IMR-90 (cell line): ENCODE data around the gene SSBP3. TPM values are rescaled to one million over a fixed set of nuclear protein-coding genes. Genes with fewer than 3 reads are reported as not detected.

ENCODE experiments used
- ATAC-seq: fragments of 200-7000 bp; cut with Tn5 transposase; 2 replicates; pipeline ENCODE4 v1.9.1; 2020; ENCODE audit warnings: low read depth, mild to moderate bottlenecking, moderate library complexity
- BruUV-seq: library from RNA; stranded (reverse); fragments of 400-500 nt; replicated peaks from 2 replicates; lab custom pipeline; 2021; lab: Mats Ljungman, UMichigan
- CTCF ChIA-PET: fragments of 300-600 bp; formaldehyde crosslinking; extraction: SDS; loops from one replicate; lab custom pipeline; 2021; ENCODE audit warnings: antibody characterized with exemption; lab: Yijun Ruan, JAX
- POLR2A ChIA-PET: fragments of 300-600 bp; sonication (Branson Sonifier 250); formaldehyde crosslinking; loops from one replicate; lab custom pipeline; 2022; ENCODE audit warnings: antibody characterized with exemption; ENCODE audit not compliant: unreplicated experiment; lab: Charles Lee
- DNase-seq: peaks from one replicate; pipeline ENCODE4 v3.0.0; 2013
- H2AFZ ChIP-seq: replicated peaks from 2 replicates; pipeline ENCODE3; 2013; ENCODE audit warnings: low read length, mild to moderate bottlenecking; ENCODE audit not compliant: poor library complexity
- H2AK5ac ChIP-seq: 2 replicates; pipeline ENCODE4 v1.6.1; 2013; ENCODE audit warnings: low read depth, low read length, inconsistent platforms
- H2AK9ac ChIP-seq: replicated peaks from 2 replicates; pipeline ENCODE3; 2013; ENCODE audit warnings: mild to moderate bottlenecking, low read depth, low read length, moderate library complexity; ENCODE audit not compliant: poor library complexity
- H2BK120ac ChIP-seq: 2 replicates; pipeline ENCODE4 v1.6.1; 2013; ENCODE audit warnings: low read depth, low read length, inconsistent platforms
- H2BK15ac ChIP-seq: 3 replicates; pipeline ENCODE4 v1.6.1; 2013; ENCODE audit warnings: low read depth, low read length, inconsistent platforms
- H2BK20ac ChIP-seq: 2 replicates; pipeline ENCODE4 v1.6.1; 2013; ENCODE audit warnings: low read depth, mild to moderate bottlenecking, inconsistent platforms, low read length, moderate library complexity
- H2BK5ac ChIP-seq: 2 replicates; pipeline ENCODE4 v1.6.1; 2013; ENCODE audit warnings: mild to moderate bottlenecking, low read depth, low read length, inconsistent platforms; ENCODE audit not compliant: poor library complexity, severe bottlenecking
- H3K14ac ChIP-seq: replicated peaks from 2 replicates; pipeline ENCODE4 v1.6.1; 2013; ENCODE audit warnings: low read depth, low read length, inconsistent platforms
- H3K18ac ChIP-seq: 2 replicates; pipeline ENCODE4 v1.6.1; 2013; ENCODE audit warnings: low read depth, low read length, control low read depth
- H3K23ac ChIP-seq: 2 replicates; pipeline ENCODE4 v1.6.1; 2013; ENCODE audit warnings: low read depth, low read length, inconsistent platforms
- H3K27ac ChIP-seq: 2 replicates; pipeline ENCODE4 v1.5.1; 2013; ENCODE audit warnings: mild to moderate bottlenecking, control low read depth, low read length; ENCODE audit not compliant: insufficient read depth
- H3K27me3 ChIP-seq: 2 replicates; pipeline ENCODE4 v1.6.1; 2013; ENCODE audit warnings: low read length; ENCODE audit not compliant: control insufficient read depth, insufficient read depth
- H3K36me3 ChIP-seq: 2 replicates; pipeline ENCODE4 v1.6.1; 2013; ENCODE audit warnings: low read length, mixed read lengths; ENCODE audit not compliant: control insufficient read depth, insufficient read depth
- H3K4ac ChIP-seq: 2 replicates; pipeline ENCODE4 v1.6.1; 2013; ENCODE audit warnings: low read depth, low read length, inconsistent platforms
- H3K4me1 ChIP-seq: 2 replicates; pipeline ENCODE4 v1.6.1; 2013; ENCODE audit warnings: low read length, mixed read lengths; ENCODE audit not compliant: control insufficient read depth, insufficient read depth
- H3K4me2 ChIP-seq: 2 replicates; pipeline ENCODE4 v1.6.1; 2013; ENCODE audit warnings: low read depth, mild to moderate bottlenecking, control low read depth, low read length, moderate library complexity
- H3K4me3 ChIP-seq: 2 replicates; pipeline ENCODE4 v1.5.1; 2013; ENCODE audit warnings: low read depth, mild to moderate bottlenecking, control low read depth, low read length, moderate library complexity; ENCODE audit not compliant: insufficient read depth
- H3K56ac ChIP-seq: 2 replicates; pipeline ENCODE4 v1.6.1; 2013; ENCODE audit warnings: low read length, inconsistent platforms; ENCODE audit not compliant: insufficient read depth; ENCODE audit errors: extremely low read depth
- H3K79me1 ChIP-seq, 2 experiments: 2 replicates each; pipeline ENCODE4 v1.6.1; 2013; ENCODE audit warnings: low read length in 2 of 2, inconsistent platforms in 1 of 2, low read depth in 1 of 2
- H3K9ac ChIP-seq: 2 replicates; pipeline ENCODE4 v1.6.1; 2013; ENCODE audit warnings: low read depth, low read length, control low read depth
- H3K9me1 ChIP-seq: 2 replicates; pipeline ENCODE4 v1.6.1; 2013; ENCODE audit warnings: low read length, inconsistent platforms; ENCODE audit not compliant: insufficient read depth
- H3K9me3 ChIP-seq: 2 replicates; pipeline ENCODE4 v1.6.1; 2013; ENCODE audit warnings: low read length; ENCODE audit not compliant: control insufficient read depth, insufficient read depth
- H4K20me1 ChIP-seq: 2 replicates; pipeline ENCODE4 v1.6.1; 2013; ENCODE audit warnings: low read length, inconsistent platforms; ENCODE audit not compliant: insufficient read depth
- H4K5ac ChIP-seq: 2 replicates; pipeline ENCODE4 v1.6.1; 2013; ENCODE audit warnings: mild to moderate bottlenecking, low read depth, low read length, control low read depth
- H4K8ac ChIP-seq, 2 experiments: 2 replicates each; pipeline ENCODE4 v1.6.1; 2013; ENCODE audit warnings: low read depth in 2 of 2, low read length in 2 of 2, control low read depth in 1 of 2, inconsistent platforms in 1 of 2
- H4K91ac ChIP-seq: 2 replicates; pipeline ENCODE4 v1.6.1; 2013; ENCODE audit warnings: low read depth, low read length, inconsistent platforms; ENCODE audit not compliant: insufficient read depth
- BHLHE40 ChIP-seq: fragments of 150-350 bp; IDR thresholded peaks from 2 replicates; pipeline ENCODE4 v1.6.1; 2016; ENCODE audit warnings: mild to moderate bottlenecking, low read depth, low read length
- CEBPB ChIP-seq: IDR thresholded peaks from 2 replicates; pipeline ENCODE4 v1.6.1; 2012; ENCODE audit warnings: low read depth, low read length, improper control_type of control experiment
- CHD1 ChIP-seq: IDR thresholded peaks from 2 replicates; pipeline ENCODE4 v1.6.1; 2012; ENCODE audit warnings: low read depth, low read length, improper control_type of control experiment
- CTCF ChIP-seq: conservative IDR thresholded peaks from 2 replicates; pipeline ENCODE4 v1.5.1; 2012; ENCODE audit warnings: mild to moderate bottlenecking, low read depth, low read length, improper control_type of control experiment
- ELK1 ChIP-seq: fragments of 150-350 bp; IDR thresholded peaks from 2 replicates; pipeline ENCODE4 v1.6.1; 2016; ENCODE audit warnings: low read depth, mild to moderate bottlenecking, low read length, moderate library complexity, borderline replicate concordance
- FOS ChIP-seq: fragments of 150-350 bp; IDR thresholded peaks from 2 replicates; pipeline ENCODE4 v1.6.1; 2016; ENCODE audit warnings: low read depth, low read length
- MAFK ChIP-seq: IDR thresholded peaks from 2 replicates; pipeline ENCODE4 v1.6.1; 2012; ENCODE audit warnings: low read depth, low read length, improper control_type of control experiment
- MAZ ChIP-seq: IDR thresholded peaks from 2 replicates; pipeline ENCODE4 v1.6.1; 2012; ENCODE audit warnings: low read depth, mild to moderate bottlenecking, low read length, improper control_type of control experiment, moderate library complexity, borderline replicate concordance
- MXI1 ChIP-seq: IDR thresholded peaks from 2 replicates; pipeline ENCODE4 v1.6.1; 2012; ENCODE audit warnings: low read depth, mild to moderate bottlenecking, low read length, moderate library complexity, borderline replicate concordance
- NFE2L2 ChIP-seq: fragments of 150-350 bp; IDR thresholded peaks from 2 replicates; pipeline ENCODE4 v1.6.1; 2016; ENCODE audit warnings: low read depth, mild to moderate bottlenecking, low read length
- POLR2A ChIP-seq: IDR thresholded peaks from 2 replicates; pipeline ENCODE4 v1.6.1; 2012; ENCODE audit warnings: mild to moderate bottlenecking, low read depth, low read length
- RAD21 ChIP-seq: IDR thresholded peaks from 2 replicates; pipeline ENCODE4 v1.6.1; 2012; ENCODE audit warnings: low read length, improper control_type of control experiment
- RCOR1 ChIP-seq: IDR thresholded peaks from 2 replicates; pipeline ENCODE4 v1.6.1; 2012; ENCODE audit warnings: mild to moderate bottlenecking, low read length, improper control_type of control experiment; ENCODE audit not compliant: insufficient replicate concordance
- RFX5 ChIP-seq: IDR thresholded peaks from 2 replicates; pipeline ENCODE4 v1.8.0; 2012; ENCODE audit warnings: low read depth, mild to moderate bottlenecking, low read length, moderate library complexity
- SMC3 ChIP-seq: fragments of 150-350 bp; IDR thresholded peaks from 2 replicates; pipeline ENCODE4 v1.6.1; 2016; ENCODE audit warnings: low read depth, mild to moderate bottlenecking, antibody characterized with exemption, low read length, moderate library complexity
- USF2 ChIP-seq: fragments of 150-350 bp; IDR thresholded peaks from 2 replicates; pipeline ENCODE4 v1.6.1; 2017; ENCODE audit warnings: mild to moderate bottlenecking, antibody characterized with exemption, low read length, low read depth
- WGBS, 2 experiments: methylation state at CpG; one replicate each; pipeline versions ENCODE4 v1.1.5 to v1.1.7; 2013; ENCODE audit warnings: missing lambda C conversion rate in 2 of 2; ENCODE audit not compliant: insufficient read length in 1 of 2; ENCODE audit errors: extremely low coverage in 2 of 2; 5-methylcytosine and 5-hydroxymethylcytosine counted together
- dilution Hi-C: fragments of 300-500 bp; cut with HindIII; formaldehyde crosslinking; loops from one replicate; pipeline ENCODE4 v1.14.3; 2018; ENCODE audit warnings: low sequenced_read_pairs; ENCODE audit not compliant: unreplicated experiment
- in situ Hi-C: fragments of 300-500 bp; cut with MboI; formaldehyde crosslinking; loops from 3 replicates; pipeline ENCODE4 v1.14.3; 2019; ENCODE audit warnings: low sequenced_read_pairs, inconsistent platforms, mixed read lengths
- intact Hi-C: fragments of 100-400 bp; cut with micrococcal nuclease; formaldehyde crosslinking; loops from 2 replicates; pipeline ENCODE4 v1.10.0; 2022
- polyA plus RNA-seq, 3 experiments: library from polyadenylated mRNA; depleted of rRNA; stranded (reverse); fragments of >200 nt; gene quantifications; 2 replicates each; pipeline ENCODE4 v1.2.3, GENCODE V29; 2012; ENCODE audit warnings: low replicate concordance in 1 of 3
- total RNA-seq: library from RNA; depleted of rRNA; stranded (reverse); fragments of >200 nt; gene quantifications from 2 replicates; pipeline ENCODE4 v1.2.3, GENCODE V29; 2012

SSBP3 gene
- total and polyA plus RNA-seq, 2 of the 4 experiments (the other 2 are of a cell fraction) = 10.9 to 39.6 TPM

GRCh38 chr1:54353959-54354358, 52.2 kb downstream of the SSBP3 start:
- H3K4ac ChIP-seq = no peak overlapping the region
- no peak overlapping the region for H3K27ac ChIP-seq
- H3K27me3 ChIP-seq = no peaks in the 10 kb centered on the region
- WGBS, 2 experiments = 60% methylated on average over 1 of the region's 4 CpGs; no CpG with 5 or more reads in 1 of the 2 experiments
- no TSS peak for BruUV-seq
- H2BK120ac ChIP-seq = no peak overlapping the region
- no peaks in the 10 kb centered on the region for H3K9me3 ChIP-seq
- peak; percentile 39; the same call in 1 of the 2 replicates for ATAC-seq
- H2AK9ac ChIP-seq = peak overlapping the region; percentile 33
- peaks cover 13% of the 10 kb centered on the region for H3K4me1 ChIP-seq
- peaks cover 41% of the 10 kb centered on the region for H3K9me1 ChIP-seq
- no peak overlapping the region for H3K4me2 ChIP-seq
- H2AFZ ChIP-seq = no peak overlapping the region
- DNase-seq = no peak
- H3K18ac ChIP-seq = no peak overlapping the region
- H3K36me3 ChIP-seq = peaks cover 10% of the 10 kb centered on the region; the same call in 1 of the 2 replicates
- no peak overlapping the region for H4K8ac ChIP-seq
- H4K91ac ChIP-seq = no peak overlapping the region
- ChIA-PET CTCF (no interaction called here), POLR2A (no interaction called here)
- intact Hi-C loops = no loop called here
- no peak overlapping the region for H2AK5ac ChIP-seq
- no peak overlapping the region for H2BK15ac ChIP-seq
- no peak overlapping the region for H3K9ac ChIP-seq
- H3K79me1 ChIP-seq = peaks cover 34 to 90% of the 10 kb centered on the region in 2 experiments
- H3K14ac ChIP-seq = no peak overlapping the region
- H3K23ac ChIP-seq = no peak overlapping the region; the same call in 1 of the 2 replicates
- dilution Hi-C loops = no loop called here
- H3K56ac ChIP-seq = no peak overlapping the region
- no peak overlapping the region for H4K5ac ChIP-seq
- H2BK5ac ChIP-seq = no peak overlapping the region
- no peak overlapping the region for H2BK20ac ChIP-seq
- peaks cover 51% of the 10 kb centered on the region for H4K20me1 ChIP-seq
- in situ Hi-C loops = no loop called here
- no peak overlapping the region for H3K4me3 ChIP-seq
- TF ChIP-seq CEBPB (no peak), CHD1 (no peak), POLR2A (no peak), USF2 (no peak), SMC3 (no peak), MAFK (no peak), RCOR1 (no peak), CTCF (no peak), BHLHE40 (no peak), RAD21 (no peak), MAZ (no peak), FOS (no peak), NFE2L2 (no peak), ELK1 (no peak), RFX5 (no peak), MXI1 (no peak)
